Spleen (tissue), 7 donors: ENCODE data around the gene CEBPZ.

Experiments
- CTCF ChIP-seq, 11 experiments: fragments of 200-600 bp in 7 of 11; fragments of 450-650 bp in 4 of 11; sonication (generic) in 4 of 11; IDR thresholded peaks in 8 of 11; conservative IDR thresholded peaks in 3 of 11; 1 replicate in 7 of 11; 2 replicates in 4 of 11; pipeline versions ENCODE4 v1.4.0 to v1.8.0; 2016 to 2021; ENCODE audit warnings: antibody characterized with exemption in 11 of 11, inconsistent platforms in 4 of 11, mild to moderate bottlenecking in 1 of 11
- POLR2A ChIP-seq, 3 donors: fragments of 450-650 bp; IDR thresholded peaks; one replicate each; pipeline ENCODE4 v1.5.1; 2017; ENCODE audit warnings: antibody characterized with exemption in 3 of 3, mild to moderate bottlenecking in 1 of 3
- donor health status: DM: no; HTN: no; CAD: no; lungs with moderate emphysema.
- donor health status: DM: no; HTN: no; CAD: no.
- donor health status: DM: no; HTN: no; CAD: no.

- peak; percentile 11 to 69 (median 56) for TF ChIP-seq POLR2A (IDR thresholded peaks at IDR 0.05)
- peak in 2 of 11 experiments; percentile 26 to 27 for TF ChIP-seq CTCF (IDR thresholded peaks at IDR 0.05 in 8 of 11, conservative IDR thresholded peaks at IDR 0.05 in 3 of 11)
Observed at GRCh38 chr2:37231241-37232130, at the start of gene CEBPZ, which contains the start of gene NDUFAF7.
